Rectal smooth muscle tissue (tissue), 1 donor: ENCODE results near the gene TPSAB1.
"Not testable (repeated sequence)": the region's sequence is repeated elsewhere in the genome, so short reads cannot be mapped to it uniquely, and the experiment has no call there.

Source experiments
- H3K27ac ChIP-seq: one replicate; pipeline ENCODE4 v1.7.0; 2013; ENCODE audit warnings: low read depth, low read length, inconsistent platforms
- H3K27me3 ChIP-seq: one replicate; pipeline ENCODE4 v1.7.0; 2013; ENCODE audit warnings: low read length; ENCODE audit not compliant: control insufficient read depth, insufficient read depth
- H3K36me3 ChIP-seq: one replicate; pipeline ENCODE4 v1.7.0; 2013; ENCODE audit warnings: low read length; ENCODE audit not compliant: control insufficient read depth, insufficient read depth
- H3K4me1 ChIP-seq: one replicate; pipeline ENCODE4 v1.7.0; 2013; ENCODE audit warnings: low read length; ENCODE audit not compliant: control insufficient read depth, insufficient read depth
- H3K4me3 ChIP-seq: one replicate; pipeline ENCODE4 v1.7.0; 2013; ENCODE audit warnings: low read length
- H3K9ac ChIP-seq: one replicate; pipeline ENCODE4 v1.7.0; 2013; ENCODE audit warnings: low read length

The TPSAB1 gene

GRCh38 chr16:1240436-1240835 is at the start of gene TPSAB1:
Gene TPSAB1 (plus strand): TSS chr16:1240705. CDS start chr16:1240939, 234 bp downstream.
- H3K9ac ChIP-seq = not testable (repeated sequence)

GRCh38 chr16:1190789-1191188 is 49.7 kb upstream of the TPSAB1 start:
- not testable (repeated sequence) for H3K27ac ChIP-seq, H3K27me3 ChIP-seq
- peaks cover 21% of the 10 kb centered on the region for H3K4me1 ChIP-seq

More at GRCh38 chr16:1240436-1240835, at the start of gene TPSAB1:
- H3K36me3 ChIP-seq, H3K4me1 ChIP-seq, H3K4me3 ChIP-seq, H3K27ac ChIP-seq, H3K27me3 ChIP-seq: not testable (repeated sequence)

GRCh38 chr16:1192384-1193073 is 48.0 kb upstream of the TPSAB1 start:
- H3K9ac ChIP-seq = no peak overlapping the region
- no peaks in the 10 kb centered on the region for H3K27me3 ChIP-seq
- H3K27ac ChIP-seq = peak overlapping the region; percentile 83
- peaks cover 21% of the 10 kb centered on the region for H3K4me1 ChIP-seq
- H3K36me3 ChIP-seq = no peaks in the 10 kb centered on the region
- H3K4me3 ChIP-seq = no peak overlapping the region

More at GRCh38 chr16:1190789-1191188, 49.7 kb upstream of the TPSAB1 start:
- H3K4me3 ChIP-seq, H3K36me3 ChIP-seq, H3K9ac ChIP-seq: not testable (repeated sequence)

- H3K27ac ChIP-seq = peak overlapping the region; percentile 83
- no peak overlapping the region for H3K9ac ChIP-seq
- no peaks in the 10 kb centered on the region for H3K27me3 ChIP-seq
- peaks cover 21% of the 10 kb centered on the region for H3K4me1 ChIP-seq
- H3K36me3 ChIP-seq = no peaks in the 10 kb centered on the region
- H3K4me3 ChIP-seq = no peak overlapping the region
Measured at GRCh38 chr16:1193143-1193824, 47.2 kb upstream of the TPSAB1 start.

GRCh38 chr16:1193825-1194581 is 46.5 kb upstream of the TPSAB1 start:
- H3K9ac ChIP-seq = no peak overlapping the region
- no peaks in the 10 kb centered on the region for H3K36me3 ChIP-seq
- peaks cover 21% of the 10 kb centered on the region for H3K4me1 ChIP-seq
- no peak overlapping the region for H3K4me3 ChIP-seq
- peak overlapping the region; percentile 83 for H3K27ac ChIP-seq
- H3K27me3 ChIP-seq = no peaks in the 10 kb centered on the region

- H3K27me3 ChIP-seq = no peaks in the 10 kb centered on the region
- H3K4me3 ChIP-seq = no peak overlapping the region
- no peak overlapping the region for H3K9ac ChIP-seq
- H3K4me1 ChIP-seq = peaks cover 21% of the 10 kb centered on the region
- peak overlapping the region; percentile 83 for H3K27ac ChIP-seq
- no peaks in the 10 kb centered on the region for H3K36me3 ChIP-seq
Measured at GRCh38 chr16:1194665-1195392, 45.7 kb upstream of the TPSAB1 start.

- Histone ChIP-seq H3K27ac (no peak overlapping the region), H3K4me1 (peaks cover 21% of the 10 kb centered on the region), H3K27me3 (no peaks in the 10 kb centered on the region), H3K4me3 (no peak overlapping the region), H3K9ac (no peak overlapping the region), H3K36me3 (no peaks in the 10 kb centered on the region)
Measured at GRCh38 chr16:1195393-1195666, 45.2 kb upstream of the TPSAB1 start.

GRCh38 chr16:1196494-1196893 is 44.0 kb upstream of the TPSAB1 start:
- Histone ChIP-seq H3K9ac (no peak overlapping the region), H3K36me3 (no peaks in the 10 kb centered on the region), H3K27ac (no peak overlapping the region), H3K4me3 (no peak overlapping the region), H3K27me3 (no peaks in the 10 kb centered on the region), H3K4me1 (peaks cover 21% of the 10 kb centered on the region)

- no peaks in the 10 kb centered on the region for H3K27me3 ChIP-seq
- no peaks in the 10 kb centered on the region for H3K36me3 ChIP-seq
- H3K27ac ChIP-seq = no peak overlapping the region
- H3K4me3 ChIP-seq = no peak overlapping the region
- no peak overlapping the region for H3K9ac ChIP-seq
- peaks cover 15% of the 10 kb centered on the region for H3K4me1 ChIP-seq
Measured at GRCh38 chr16:1197237-1197866, 43.2 kb upstream of the TPSAB1 start.

GRCh38 chr16:1198194-1198593 is 42.3 kb upstream of the TPSAB1 start:
- peaks cover 7% of the 10 kb centered on the region for H3K4me1 ChIP-seq
- H3K27ac ChIP-seq = no peak overlapping the region
- H3K9ac ChIP-seq = no peak overlapping the region
- no peaks in the 10 kb centered on the region for H3K36me3 ChIP-seq
- H3K4me3 ChIP-seq = no peak overlapping the region
- no peaks in the 10 kb centered on the region for H3K27me3 ChIP-seq

GRCh38 chr16:1198671-1199346 is 41.7 kb upstream of the TPSAB1 start:
- H3K4me1 ChIP-seq, H3K27ac ChIP-seq, H3K4me3 ChIP-seq, H3K9ac ChIP-seq, H3K27me3 ChIP-seq, H3K36me3 ChIP-seq: not testable (repeated sequence)
